Activated CD4-positive, alpha-beta T cell treated with anti-CD3 and anti-CD28 coated beads for 48 hours (primary cell): Measurements from ENCODE around the gene PLK5.
A peak's percentile ranks its signal among the peaks of the same experiment; 100 is the strongest.
"Not testable (repeated sequence)": the region's sequence is repeated elsewhere in the genome, so short reads cannot be mapped to it uniquely, and the experiment has no call there.

Experiments used
- DNase-seq: peaks from one replicate; pipeline ENCODE4 v3.0.0-alpha.2; 2020

PLK5 gene

GRCh38 chr19:1491114-1491848 lies 32.6 kb upstream of the PLK5 start, which contains the start of gene REEP6:
TSS of gene REEP6 (plus strand) at chr19:1491181. CDS start at chr19:1491270, 89 bp downstream.
- DNase-seq = no peak

- no peak for DNase-seq
These were observed 32.1 kb upstream of the PLK5 start for GRCh38 chr19:1491849-1492170.

DNA sequence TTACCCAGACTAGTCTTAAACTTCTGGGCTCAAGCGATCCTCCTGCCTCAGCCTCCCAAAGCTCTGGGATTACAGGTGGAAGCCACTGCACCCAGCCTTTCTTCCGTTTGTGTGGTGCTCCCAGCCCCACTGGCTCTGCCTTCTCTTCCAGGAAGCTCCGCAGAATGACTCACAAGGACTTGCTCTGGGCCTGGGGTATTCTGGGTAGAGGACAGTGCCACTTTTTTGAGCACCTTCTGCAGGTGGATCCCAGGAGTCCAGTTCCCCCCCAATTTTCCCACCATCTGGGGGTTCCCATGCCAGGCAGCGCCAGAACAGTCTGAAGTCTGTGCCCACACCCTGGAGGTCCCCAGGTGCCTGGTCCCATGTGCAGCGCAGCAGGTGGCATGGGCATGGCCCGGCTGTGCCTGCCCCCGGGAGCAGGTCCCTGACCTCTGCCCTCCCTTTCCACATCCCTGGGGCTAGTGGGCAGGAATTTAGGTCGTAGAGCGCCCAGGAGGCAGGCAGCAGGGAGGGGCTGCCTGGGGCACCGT lies 31.3 kb upstream of the PLK5 start:
- no peak for DNase-seq

GRCh38 chr19:1494115-1494815 lies 29.6 kb upstream of the PLK5 start:
- no peak for DNase-seq

DNA sequence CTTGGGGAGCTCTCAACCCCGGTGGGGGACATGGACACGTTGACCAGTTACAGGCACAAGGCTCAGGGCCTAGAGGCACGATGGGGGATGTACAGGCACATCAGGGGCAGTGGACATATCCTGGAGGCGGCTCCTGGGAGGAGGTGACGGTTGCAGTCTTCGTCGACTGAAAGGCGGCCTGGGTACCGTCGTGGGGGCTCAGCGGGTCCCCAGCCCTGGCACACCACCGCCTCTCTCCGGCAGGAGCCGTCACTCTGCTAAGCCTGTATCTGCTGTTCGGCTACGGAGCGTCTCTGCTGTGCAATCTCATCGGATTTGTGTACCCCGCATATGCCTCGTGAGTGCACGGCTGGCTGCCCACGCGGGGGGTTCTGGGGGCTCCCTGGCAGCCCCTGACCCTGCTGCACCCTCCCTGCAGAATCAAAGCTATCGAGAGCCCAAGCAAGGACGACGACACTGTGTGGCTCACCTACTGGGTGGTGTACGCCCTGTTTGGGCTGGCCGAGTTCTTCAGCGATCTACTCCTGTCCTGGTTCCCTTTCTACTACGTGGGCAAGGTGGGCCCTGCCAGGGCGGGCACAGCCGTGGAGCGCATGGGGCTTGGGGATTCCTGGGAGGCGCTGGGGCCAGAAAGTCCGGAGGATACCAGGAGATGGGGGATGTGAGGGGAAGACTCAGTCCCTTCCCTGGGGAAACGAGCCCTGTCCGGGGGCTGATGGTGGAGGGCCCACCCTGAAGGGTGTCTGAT lies 28.7 kb upstream of the PLK5 start:
- DNase-seq = no peak

GRCh38 chr19:1495799-1496713 lies 27.8 kb upstream of the PLK5 start:
- DNase-seq = no peak

DNA sequence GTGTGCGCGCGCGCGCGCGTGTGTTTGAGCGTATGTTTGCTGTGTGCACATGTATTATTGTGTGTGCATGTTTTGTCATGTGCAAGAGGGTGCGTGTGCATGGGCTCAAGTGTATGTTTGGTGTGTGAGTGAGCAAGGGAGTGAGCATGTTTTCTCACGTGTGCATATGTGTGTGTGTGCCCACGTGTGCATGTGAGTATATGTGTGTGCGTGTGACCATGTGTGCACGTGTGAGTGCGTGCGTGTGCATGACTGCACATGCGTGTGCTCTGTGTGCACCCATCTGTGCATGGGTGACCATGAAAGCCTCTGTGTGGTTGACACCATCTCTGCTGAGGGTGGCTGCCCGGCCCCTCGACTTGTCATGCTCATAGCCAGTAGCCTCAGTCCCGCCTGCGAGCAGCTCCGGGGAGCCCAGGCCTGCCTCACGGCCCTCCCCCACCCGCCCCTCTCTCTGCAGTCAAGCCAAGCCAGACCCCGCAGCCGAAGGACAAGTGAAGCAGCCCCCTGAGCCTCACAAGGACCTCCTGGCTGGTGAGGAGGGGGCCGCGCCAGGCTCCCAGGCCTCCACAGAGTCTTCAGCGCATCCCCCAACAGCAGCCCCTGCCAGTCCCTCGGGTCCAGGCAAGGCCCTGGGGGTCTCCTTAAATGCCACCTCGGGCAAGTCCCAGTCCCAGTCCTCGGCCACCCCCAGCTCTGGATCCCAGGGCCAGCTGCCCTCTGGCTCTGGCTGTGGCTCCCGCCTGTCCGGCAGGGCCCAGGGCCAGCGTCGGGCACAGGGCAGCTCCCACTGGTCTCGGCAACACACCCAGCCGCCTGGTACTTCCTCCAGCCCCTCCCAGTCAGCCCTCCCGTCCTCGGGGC lies 26.9 kb upstream of the PLK5 start:
- DNase-seq = no peak

- DNase-seq = no peak
These were observed 26.2 kb upstream of the PLK5 start for GRCh38 chr19:1497578-1498235.

GRCh38 chr19:1499231-1499630 lies 24.6 kb upstream of the PLK5 start:
- not testable (repeated sequence) for DNase-seq

DNA sequence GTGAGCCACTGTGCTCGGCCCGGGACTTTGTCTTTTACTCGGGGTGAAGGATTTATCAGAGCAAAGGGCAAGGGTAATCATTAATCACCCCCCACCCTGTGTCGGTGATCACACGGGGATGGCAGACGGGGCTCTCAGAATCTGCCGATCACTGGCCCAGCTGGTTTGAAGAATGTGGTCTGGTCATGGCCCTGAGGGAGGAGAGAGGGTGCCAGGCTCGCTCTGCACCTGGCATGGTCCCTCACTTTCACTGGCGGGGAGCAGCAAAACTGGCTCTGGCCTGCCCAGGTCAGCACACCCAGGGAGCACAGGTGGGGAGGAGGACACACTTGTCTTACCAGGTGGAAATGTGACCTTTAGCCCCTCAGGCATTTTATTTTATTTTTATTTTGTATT lies 22.7 kb upstream of the PLK5 start:
- no peak for DNase-seq

DNA sequence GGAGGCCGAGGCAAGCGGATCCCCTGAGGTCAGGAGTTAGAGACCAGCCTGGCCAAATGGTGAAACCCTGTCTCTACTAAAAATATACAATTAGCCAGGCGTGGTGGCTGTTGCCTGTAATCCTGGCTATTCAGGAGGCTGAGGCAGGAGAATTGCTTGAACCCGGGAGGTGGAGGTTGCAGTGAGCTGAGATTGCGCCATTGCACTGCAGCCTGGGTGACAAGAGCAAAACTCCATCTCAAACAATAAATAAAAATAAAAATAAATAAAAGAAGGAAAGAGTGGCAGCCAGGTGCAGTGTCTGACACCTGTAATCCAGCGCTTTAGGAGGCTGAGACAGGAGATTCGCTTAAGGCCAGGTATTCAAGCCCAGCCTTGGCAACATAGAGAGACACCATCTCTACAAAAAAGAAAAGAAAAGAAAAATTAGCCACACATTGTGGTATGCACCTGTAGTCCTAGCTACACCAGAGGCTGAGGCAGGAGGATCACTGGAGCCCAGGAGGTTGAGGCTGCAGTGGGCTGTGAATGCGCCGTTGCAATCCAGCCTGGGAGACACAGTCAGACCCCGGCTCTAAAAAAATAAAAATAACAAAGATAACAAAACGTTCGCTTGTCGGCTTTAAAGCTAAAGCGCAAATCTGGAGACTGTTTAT lies 21.3 kb upstream of the PLK5 start:
- no peak for DNase-seq

GRCh38 chr19:1503089-1503924 lies 20.6 kb upstream of the PLK5 start:
- peak; percentile 85 for DNase-seq

GRCh38 chr19:1503925-1504773 lies 19.7 kb upstream of the PLK5 start:
- DNase-seq = no peak

DNA sequence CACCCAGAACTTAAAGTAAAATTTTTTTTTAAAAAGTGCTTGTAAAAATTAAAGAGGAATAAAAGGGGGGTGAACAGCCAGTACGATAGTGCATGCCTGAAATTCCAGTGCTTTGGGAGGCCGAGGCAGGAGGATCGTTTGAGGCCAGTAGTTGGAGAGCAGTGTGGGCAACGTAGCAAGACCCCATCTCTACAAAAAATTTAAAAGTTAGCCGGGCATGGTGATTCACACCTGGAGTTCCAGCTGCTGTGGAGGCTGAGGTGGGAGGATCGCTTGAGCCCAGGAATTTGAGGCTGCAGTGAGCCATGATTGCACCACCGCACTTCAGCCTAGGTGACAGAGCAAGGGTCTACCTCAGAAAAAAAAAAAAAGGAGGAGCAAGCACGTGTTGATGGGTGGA lies 18.9 kb upstream of the PLK5 start:
- no peak for DNase-seq

GRCh38 chr19:1505991-1506881 lies 17.6 kb upstream of the PLK5 start:
- DNase-seq = no peak

GRCh38 chr19:1507192-1507660 lies 16.7 kb upstream of the PLK5 start:
- no peak for DNase-seq
